ENCODE results near the gene CDC26.
"Not testable (repeated sequence)": the region's sequence is repeated elsewhere in the genome, so short reads cannot be mapped to it uniquely, and the experiment has no call there.

CDC26 gene

DNA sequence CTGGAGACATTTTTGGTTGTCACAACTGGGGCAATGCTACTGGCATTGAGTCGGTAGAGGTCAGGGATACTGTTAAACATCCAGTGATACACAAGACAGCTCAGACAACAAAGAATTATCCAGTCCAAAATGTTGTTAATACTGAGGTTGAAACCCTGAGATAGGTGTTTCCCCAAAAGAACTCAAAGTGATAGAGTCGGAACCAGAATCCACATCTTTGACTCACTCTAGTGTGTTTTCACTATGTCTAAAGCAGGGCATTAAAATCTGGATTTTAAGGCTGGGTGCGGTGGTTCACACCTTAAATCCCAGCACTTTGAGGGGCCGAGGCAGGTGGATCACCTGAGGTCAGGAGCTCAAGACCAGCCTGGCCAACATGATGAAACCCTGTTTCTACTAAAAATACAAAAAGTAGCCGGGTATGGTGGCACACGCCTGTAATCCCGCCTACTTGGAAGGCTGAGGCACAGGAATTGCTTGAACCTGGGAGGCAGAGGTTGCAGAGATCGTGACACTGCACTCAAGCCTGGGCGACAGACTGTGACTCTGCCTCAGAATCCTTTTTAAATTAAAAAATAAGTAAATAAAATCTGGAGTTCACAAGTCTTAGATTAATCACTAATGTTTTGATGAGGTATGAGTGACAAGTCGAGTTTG is 37.0 kb downstream of the CDC26 start:
- DNase-seq (ENCODE audit: low read depth in 2 of 2), result no peak

DNA sequence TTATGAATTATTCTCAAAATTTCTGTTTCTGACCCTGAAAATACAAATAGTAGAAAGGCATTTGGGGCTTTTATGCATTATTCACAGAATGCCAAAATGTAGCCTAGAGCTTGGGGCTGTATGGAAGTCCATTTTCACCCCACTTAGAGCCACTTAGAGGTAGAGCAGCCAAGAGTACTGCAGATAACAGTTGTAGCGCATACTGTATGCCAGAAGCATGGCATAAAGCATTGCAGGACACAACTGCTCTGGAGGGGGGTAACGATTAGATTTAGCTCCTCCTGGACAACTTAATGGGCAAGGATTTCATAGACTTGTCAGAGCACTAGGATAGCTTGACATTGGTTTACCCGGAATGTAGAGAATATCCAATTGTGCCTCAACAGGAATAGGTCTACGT is 38.3 kb downstream of the CDC26 start:
- DNase-seq (ENCODE audit: low read depth in 2 of 2), result no peak

DNA sequence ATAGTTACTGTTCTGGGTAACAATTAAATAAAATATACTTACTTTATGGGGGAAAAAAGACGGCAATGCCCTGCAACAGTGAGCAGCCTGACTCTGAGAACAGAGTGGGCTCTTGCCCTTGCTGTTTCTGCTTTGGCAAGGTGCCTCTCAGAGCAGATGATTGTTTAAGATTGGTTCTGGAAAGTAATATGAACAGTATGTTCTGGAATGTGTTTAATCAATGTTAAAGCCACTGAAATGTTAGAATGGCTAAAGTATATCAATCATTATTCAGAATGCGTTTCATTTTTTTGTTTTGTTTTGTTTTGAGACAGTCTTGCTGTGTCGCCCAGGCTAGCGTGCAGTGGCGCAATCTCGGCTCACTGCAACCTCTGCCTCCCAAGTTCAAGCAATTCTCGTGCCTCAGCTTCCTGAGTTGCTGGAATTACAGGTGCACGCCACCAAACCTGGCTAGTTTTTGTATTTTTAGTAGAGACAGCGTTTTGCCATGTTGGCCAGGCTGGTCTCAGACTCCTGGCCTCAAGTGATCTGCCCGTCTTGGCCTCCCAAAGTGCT is 39.6 kb downstream of the CDC26 start:
- DNase-seq (ENCODE audit: low read depth in 2 of 2), result not testable (repeated sequence)

DNA sequence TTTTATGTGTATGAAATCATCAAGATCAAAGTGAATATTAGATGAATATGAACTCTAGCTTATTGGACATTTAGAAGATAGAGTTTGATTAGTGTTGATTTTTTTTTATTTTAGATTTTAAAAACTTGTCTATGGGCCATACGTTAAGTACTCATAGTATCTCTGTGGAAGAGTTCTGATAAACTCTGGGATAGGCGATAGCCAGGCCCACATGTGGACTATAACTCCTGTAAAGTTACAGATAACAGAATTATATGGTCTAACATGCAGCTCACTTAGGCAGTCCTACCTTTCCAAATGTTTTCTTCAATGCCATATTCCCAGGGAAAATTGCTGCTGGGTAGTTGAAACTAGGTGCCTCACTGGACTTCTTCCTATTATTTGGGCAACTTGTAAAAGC is 43.7 kb downstream of the CDC26 start:
- no peak for DNase-seq (ENCODE audit: low read depth in 2 of 2)

DNA sequence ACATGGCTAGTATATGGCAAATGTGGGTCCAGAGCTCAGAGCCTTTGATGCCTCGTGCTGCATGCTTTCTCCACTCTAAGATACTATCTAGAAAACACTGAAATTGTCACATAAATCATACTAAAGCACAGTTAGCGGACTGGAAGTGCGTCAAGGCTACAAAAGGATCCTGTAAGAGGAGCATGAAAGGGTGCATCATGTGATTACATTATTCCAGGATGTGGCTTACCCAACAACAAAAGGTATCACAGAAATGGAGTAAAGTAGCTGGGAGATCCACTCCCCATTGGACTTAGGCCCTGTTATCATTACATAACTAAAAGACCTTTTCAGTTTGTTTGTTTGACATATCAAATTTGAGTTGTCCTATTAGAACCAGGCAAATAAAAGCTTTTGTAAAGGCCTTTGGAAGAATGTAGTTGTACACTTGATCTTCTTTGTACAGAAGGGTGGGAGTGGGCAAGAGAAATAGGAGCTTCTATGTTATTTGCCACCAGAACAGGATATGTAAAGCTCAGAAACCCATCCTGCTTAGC is 47.2 kb downstream of the CDC26 start:
- DNase-seq (ENCODE audit: low read depth in 2 of 2), result no peak

DNA sequence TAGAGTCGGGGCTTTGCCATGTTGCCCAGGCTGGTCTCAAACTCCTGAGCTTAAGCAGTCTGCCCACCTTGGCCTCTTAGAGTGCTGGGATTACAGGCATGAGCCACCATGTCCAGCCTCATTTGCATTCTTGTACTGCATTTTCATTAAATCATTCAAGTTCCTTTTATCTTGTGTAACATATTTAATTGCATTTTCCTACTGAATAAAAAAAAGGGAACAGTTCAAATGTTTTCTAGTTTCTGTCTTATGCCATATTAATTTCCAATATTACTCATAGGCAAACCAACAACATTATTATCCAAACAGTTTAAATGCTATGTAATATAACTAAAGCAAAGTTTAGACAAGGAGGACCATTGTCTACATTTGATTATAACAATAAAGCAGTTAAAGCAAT is 47.9 kb downstream of the CDC26 start:
- no peak for DNase-seq (ENCODE audit: low read depth in 2 of 2)

DNA sequence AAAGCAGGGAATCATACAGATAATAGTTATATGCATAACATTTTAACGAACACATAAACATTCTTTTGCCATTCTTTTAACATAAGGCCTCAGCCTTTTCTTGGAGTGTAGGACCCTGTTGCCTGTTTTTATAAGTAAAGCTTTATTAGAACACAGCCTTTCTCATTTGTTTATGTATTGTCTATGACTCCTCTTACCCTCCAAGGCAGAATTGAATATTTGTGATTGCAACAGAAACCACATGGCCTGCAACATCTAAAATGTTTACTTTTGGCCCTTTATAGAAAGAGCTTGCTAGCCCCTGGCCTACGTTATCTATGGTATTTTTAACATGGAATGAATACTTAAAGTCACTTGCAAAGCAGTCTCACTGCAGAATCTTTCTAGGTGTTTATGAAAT is 51.4 kb downstream of the CDC26 start:
- no peak for DNase-seq (ENCODE audit: low read depth in 2 of 2)

DNA sequence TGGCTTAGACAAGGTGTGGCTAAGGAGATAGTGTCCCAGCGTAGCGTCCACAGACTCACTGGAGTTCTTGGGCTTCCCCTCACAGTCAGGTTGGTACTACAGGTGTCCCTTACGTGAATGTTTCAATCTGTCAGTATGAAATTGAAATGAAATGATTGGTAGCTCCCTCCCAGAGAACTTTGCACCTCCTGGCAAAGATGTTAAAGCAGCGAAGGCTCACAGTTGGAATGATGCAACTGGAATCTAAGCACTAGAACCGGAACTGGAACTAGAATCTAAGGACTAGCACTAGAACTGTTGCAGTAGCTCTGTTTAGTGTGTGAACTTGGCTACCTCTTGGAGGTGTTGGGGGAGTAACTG is 52.9 kb downstream of the CDC26 start:
- DNase-seq (ENCODE audit: low read depth in 2 of 2), result no peak

DNA sequence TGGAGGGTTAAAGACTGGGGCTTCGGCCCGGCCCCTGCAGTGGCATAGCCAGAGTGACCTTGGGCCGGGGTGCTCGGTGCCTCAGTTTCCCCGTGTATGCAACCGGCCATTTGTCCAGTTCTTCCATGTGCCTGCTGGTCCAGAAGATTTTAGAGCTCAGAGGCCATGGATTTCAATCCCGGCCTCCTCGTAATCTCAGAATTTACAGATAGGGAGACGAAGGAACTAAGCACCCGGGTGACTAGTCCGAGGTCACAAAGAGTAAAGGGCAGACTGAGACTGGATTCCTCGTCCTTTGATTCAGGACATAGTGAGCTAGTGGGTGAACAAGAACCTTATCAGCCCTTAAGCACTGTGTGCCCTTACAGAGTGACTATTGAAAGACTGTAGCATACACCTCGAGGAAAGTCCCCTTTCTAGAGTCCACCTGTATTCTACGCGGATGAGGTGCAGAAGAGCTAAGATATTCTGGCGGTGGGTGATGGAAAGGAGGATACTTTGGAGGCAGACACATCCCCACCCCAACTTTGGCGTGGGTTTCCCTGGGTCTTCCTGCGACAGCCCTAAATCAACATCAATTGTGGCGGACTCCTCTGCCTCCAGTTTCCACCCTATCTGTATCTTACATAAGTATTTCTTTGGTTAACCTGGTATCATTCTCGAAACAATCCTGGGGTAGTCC is 53.4 kb downstream of the CDC26 start:
- no peak for DNase-seq (ENCODE audit: low read depth in 2 of 2)

DNA sequence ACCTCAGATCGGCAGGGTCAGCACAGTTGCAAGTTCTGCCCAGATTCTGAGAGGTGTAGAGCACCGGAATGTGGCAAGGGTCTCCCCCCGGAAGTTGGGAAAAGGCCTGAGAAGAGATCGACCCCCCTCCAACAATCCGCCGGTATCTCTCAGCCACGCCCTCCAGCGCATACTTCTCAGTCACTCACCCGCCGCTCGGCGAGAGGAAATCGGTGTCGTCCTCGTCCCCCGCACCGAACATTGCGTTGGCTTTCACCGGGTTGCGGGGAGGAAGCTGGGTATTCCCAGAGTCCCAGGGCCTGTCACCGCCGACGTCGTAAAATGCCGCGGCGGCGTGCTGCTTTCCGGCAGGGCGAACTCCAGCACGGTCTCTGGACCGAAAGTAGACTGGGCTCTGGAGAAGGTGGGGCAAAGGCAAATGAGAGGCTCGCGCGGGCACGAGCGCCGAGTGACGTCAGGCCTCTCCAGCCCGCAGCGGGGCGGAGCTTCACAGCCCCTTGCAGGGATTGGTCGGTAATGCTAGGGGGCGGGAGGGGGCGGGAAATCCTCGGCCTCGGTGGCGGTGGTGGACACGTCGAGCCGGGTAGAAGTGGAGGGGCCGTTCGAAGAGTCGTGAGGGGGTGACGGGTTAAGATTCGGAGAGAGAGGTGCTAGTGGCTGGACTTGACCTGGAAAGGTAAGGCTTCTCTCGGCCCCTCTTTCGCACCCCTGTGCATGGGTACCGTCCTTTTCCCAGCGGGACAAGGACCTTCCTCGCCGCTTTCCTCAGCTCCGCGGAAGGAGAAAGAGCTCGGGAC is 54.2 kb downstream of the CDC26 start, which contains the start of the genes FKBP15 and SLC31A1:
TSS of gene FKBP15 (minus strand) at position 275 of the 797 bp plus-strand sequence. CDS start at position 241, 34 bp downstream.
TSS of gene SLC31A1 (plus strand) at position 542 of the 797 bp plus-strand sequence. CDS start 34,605 bp downstream, outside the sequence.
- DNase-seq (ENCODE audit: low read depth in 2 of 2), result peak; percentile 94 to 96

DNA sequence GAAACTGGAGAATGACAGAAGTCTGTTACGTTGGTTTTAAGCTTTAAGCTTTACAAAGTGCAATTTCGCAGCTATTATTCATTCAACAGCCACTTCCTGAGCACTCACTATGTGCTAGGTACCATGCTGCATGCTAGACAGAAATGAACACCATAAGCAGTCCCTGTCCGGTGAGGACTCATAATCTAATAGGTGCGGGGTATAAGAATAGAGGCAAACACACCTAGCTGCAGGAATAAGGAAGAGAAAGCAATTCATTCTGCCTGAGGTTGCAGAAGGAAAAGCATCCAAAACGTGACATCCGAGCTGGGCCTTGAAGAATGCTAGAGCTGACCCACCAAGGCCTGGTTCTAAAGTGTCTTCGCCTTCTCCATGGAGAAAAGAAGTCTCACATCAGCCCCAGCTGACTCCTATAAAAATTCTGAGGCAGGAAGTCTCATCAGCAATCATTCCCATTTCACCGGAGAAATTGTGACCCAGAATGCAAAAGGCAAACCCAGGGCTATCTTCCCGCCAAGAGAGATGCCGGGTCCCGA is 54.8 kb downstream of the CDC26 start:
- DNase-seq (ENCODE audit: low read depth in 2 of 2), result no peak

DNA sequence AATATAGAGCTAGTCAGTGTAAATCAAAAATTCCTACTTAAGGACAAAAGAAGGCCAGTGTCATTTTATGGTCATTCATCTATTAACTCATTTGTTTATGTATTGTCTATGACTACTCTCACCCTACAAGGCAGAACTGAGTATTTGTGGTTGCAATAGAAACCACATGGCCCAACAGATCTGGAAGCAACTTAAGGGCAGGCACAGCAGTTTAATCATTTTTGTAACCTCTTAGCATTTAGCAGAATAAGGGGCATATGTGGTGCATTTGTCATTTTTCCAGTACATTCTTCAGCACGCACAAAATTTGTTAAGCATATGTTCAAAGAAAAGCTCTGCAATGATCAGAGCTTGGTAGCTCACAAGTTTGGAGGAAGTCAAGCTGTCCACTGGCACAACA is 55.4 kb downstream of the CDC26 start:
- no peak for DNase-seq (ENCODE audit: low read depth in 2 of 2)

DNA sequence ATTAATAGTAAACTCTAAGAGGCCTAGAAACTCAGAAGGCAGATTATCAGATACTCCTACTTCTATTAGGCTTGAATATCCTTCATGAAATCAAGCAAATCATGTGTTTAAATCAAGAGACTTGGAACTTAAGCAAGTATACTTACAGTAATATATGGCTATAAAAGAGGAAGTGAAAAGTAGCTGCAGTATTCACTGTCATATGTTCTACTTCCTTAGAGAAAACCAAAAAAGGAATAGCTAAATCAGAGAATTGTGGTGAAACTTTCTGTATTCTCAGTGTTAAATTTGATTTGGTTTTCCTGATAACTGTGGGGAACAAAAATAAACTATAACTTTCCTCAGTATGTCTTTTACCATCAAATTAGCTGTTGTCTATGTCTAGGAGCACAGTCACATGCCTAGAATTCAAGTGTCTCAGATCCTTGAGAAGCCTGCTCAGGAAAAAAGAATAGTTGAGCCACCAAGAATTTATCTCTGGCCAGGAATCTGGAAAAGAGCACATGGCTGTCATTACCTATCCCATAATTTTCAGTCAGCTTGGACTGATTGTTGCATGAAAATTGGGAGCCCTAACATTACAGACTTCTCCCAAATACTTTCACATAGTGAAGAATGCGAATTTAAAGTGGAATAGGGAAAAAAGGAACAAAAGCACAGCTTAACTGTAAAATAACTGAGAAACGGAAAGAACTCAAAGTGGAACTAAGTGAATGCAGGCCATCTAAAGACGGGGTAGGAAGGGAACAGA is 56.0 kb downstream of the CDC26 start:
- no peak for DNase-seq (ENCODE audit: low read depth in 2 of 2)
